Activated naive CD8-positive, alpha-beta T cell (primary cell): Measurements from ENCODE around the gene CEBPZ.
"Not testable (repeated sequence)": the region's sequence is repeated elsewhere in the genome, so short reads cannot be mapped to it uniquely, and the experiment has no call there.

Experiments
- H3K27ac Mint-ChIP-seq: one replicate; pipeline ENCODE4 v1.8.0; 2021; ENCODE audit warnings: mixed read lengths
- H3K27me3 Mint-ChIP-seq: one replicate; pipeline ENCODE4 v1.8.0; 2021; ENCODE audit warnings: mixed read lengths
- H3K36me3 Mint-ChIP-seq: one replicate; pipeline ENCODE4 v1.8.0; 2021; ENCODE audit warnings: mixed read lengths
- H3K4me1 Mint-ChIP-seq: one replicate; pipeline ENCODE4 v1.8.0; 2021; ENCODE audit warnings: low read depth, mixed read lengths
- H3K4me3 Mint-ChIP-seq: one replicate; pipeline ENCODE4 v1.8.0; 2021; ENCODE audit warnings: mild to moderate bottlenecking, mixed read lengths
- H3K9me3 Mint-ChIP-seq: one replicate; pipeline ENCODE4 v1.8.0; 2021; ENCODE audit warnings: low read depth, mixed read lengths

CEBPZ gene

GRCh38 chr2:37232131-37232933 lies 936 bp upstream of the CEBPZ start:
- Mint-ChIP-seq H3K4me1 (peaks cover 35% of the 10 kb centered on the region), H3K27ac (no peak overlapping the region), H3K27me3 (no peaks in the 10 kb centered on the region), H3K9me3 (no peaks in the 10 kb centered on the region), H3K36me3 (peaks cover 6% of the 10 kb centered on the region), H3K4me3 (no peak overlapping the region)

- Mint-ChIP-seq H3K4me1 (peaks cover 49% of the 10 kb centered on the region), H3K27ac (no peak overlapping the region), H3K36me3 (peaks cover 9% of the 10 kb centered on the region), H3K4me3 (no peak overlapping the region), H3K9me3 (no peaks in the 10 kb centered on the region), H3K27me3 (no peaks in the 10 kb centered on the region)
Measured at GRCh38 chr2:37230581-37230980, 815 bp downstream of the CEBPZ start.

GRCh38 chr2:37228788-37229187 lies 2.6 kb downstream of the CEBPZ start:
- H3K9me3 Mint-ChIP-seq = no peaks in the 10 kb centered on the region
- peaks cover 52% of the 10 kb centered on the region for H3K4me1 Mint-ChIP-seq
- H3K4me3 Mint-ChIP-seq = no peak overlapping the region
- no peaks in the 10 kb centered on the region for H3K27me3 Mint-ChIP-seq
- H3K27ac Mint-ChIP-seq = no peak overlapping the region
- peaks cover 18% of the 10 kb centered on the region for H3K36me3 Mint-ChIP-seq

- no peaks in the 10 kb centered on the region for H3K9me3 Mint-ChIP-seq
- H3K4me3 Mint-ChIP-seq = peak overlapping the region; percentile 71
- H3K27me3 Mint-ChIP-seq = no peaks in the 10 kb centered on the region
- no peak overlapping the region for H3K27ac Mint-ChIP-seq
- H3K36me3 Mint-ChIP-seq = peaks cover 29% of the 10 kb centered on the region
- H3K4me1 Mint-ChIP-seq = peaks cover 66% of the 10 kb centered on the region
Measured at GRCh38 chr2:37226863-37227262, 4.5 kb downstream of the CEBPZ start.

GRCh38 chr2:37225129-37225528 lies 6.3 kb downstream of the CEBPZ start:
- H3K27ac Mint-ChIP-seq = peak overlapping the region; percentile 50
- not testable (repeated sequence) for H3K9me3 Mint-ChIP-seq, H3K27me3 Mint-ChIP-seq
- H3K4me3 Mint-ChIP-seq = peak overlapping the region; percentile 58
- peaks cover 31% of the 10 kb centered on the region for H3K36me3 Mint-ChIP-seq
- H3K4me1 Mint-ChIP-seq = peaks cover 70% of the 10 kb centered on the region

GRCh38 chr2:37224063-37224462 lies 7.3 kb downstream of the CEBPZ start:
- H3K27ac Mint-ChIP-seq = peak overlapping the region; percentile 18
- H3K9me3 Mint-ChIP-seq = no peaks in the 10 kb centered on the region
- H3K4me3 Mint-ChIP-seq = peak overlapping the region; percentile 49
- H3K4me1 Mint-ChIP-seq = peaks cover 67% of the 10 kb centered on the region
- peaks cover 30% of the 10 kb centered on the region for H3K36me3 Mint-ChIP-seq
- no peaks in the 10 kb centered on the region for H3K27me3 Mint-ChIP-seq

GRCh38 chr2:37223131-37223530 lies 8.3 kb downstream of the CEBPZ start:
- Mint-ChIP-seq H3K4me1 (peaks cover 59% of the 10 kb centered on the region), H3K9me3 (no peaks in the 10 kb centered on the region), H3K27ac (no peak overlapping the region), H3K36me3 (peaks cover 30% of the 10 kb centered on the region), H3K27me3 (no peaks in the 10 kb centered on the region), H3K4me3 (peak overlapping the region; percentile 14)

- Mint-ChIP-seq H3K27ac (no peak overlapping the region), H3K27me3 (no peaks in the 10 kb centered on the region), H3K9me3 (no peaks in the 10 kb centered on the region), H3K4me3 (no peak overlapping the region), H3K4me1 (peaks cover 32% of the 10 kb centered on the region), H3K36me3 (peaks cover 14% of the 10 kb centered on the region)
Measured at GRCh38 chr2:37219046-37219445, 12.3 kb downstream of the CEBPZ start.

GRCh38 chr2:37215250-37215649 lies 16.1 kb downstream of the CEBPZ start:
- peaks cover 2% of the 10 kb centered on the region for H3K9me3 Mint-ChIP-seq
- H3K4me3 Mint-ChIP-seq = no peak overlapping the region
- H3K4me1 Mint-ChIP-seq = peaks cover 8% of the 10 kb centered on the region
- peaks cover 21% of the 10 kb centered on the region for H3K36me3 Mint-ChIP-seq
- peak overlapping the region; percentile 51 for H3K27ac Mint-ChIP-seq
- H3K27me3 Mint-ChIP-seq = no peaks in the 10 kb centered on the region

GRCh38 chr2:37211939-37212338 lies 19.5 kb downstream of the CEBPZ start:
- H3K9me3 Mint-ChIP-seq = peaks cover 27% of the 10 kb centered on the region
- no peak overlapping the region for H3K4me3 Mint-ChIP-seq
- no peaks in the 10 kb centered on the region for H3K27me3 Mint-ChIP-seq
- H3K27ac Mint-ChIP-seq = no peak overlapping the region
- H3K4me1 Mint-ChIP-seq = peaks cover 22% of the 10 kb centered on the region
- peaks cover 54% of the 10 kb centered on the region for H3K36me3 Mint-ChIP-seq

- Mint-ChIP-seq H3K27ac (no peak overlapping the region), H3K27me3 (no peaks in the 10 kb centered on the region), H3K4me3 (no peak overlapping the region), H3K9me3 (peaks cover 31% of the 10 kb centered on the region), H3K36me3 (peaks cover 60% of the 10 kb centered on the region), H3K4me1 (peaks cover 23% of the 10 kb centered on the region)
Measured at GRCh38 chr2:37211212-37211611, 20.2 kb downstream of the CEBPZ start.

GRCh38 chr2:37206760-37207159 lies 24.6 kb downstream of the CEBPZ start:
- H3K4me1 Mint-ChIP-seq = peaks cover 30% of the 10 kb centered on the region
- H3K27ac Mint-ChIP-seq, H3K4me3 Mint-ChIP-seq: not testable (repeated sequence)

GRCh38 chr2:37205689-37206341 lies 25.6 kb downstream of the CEBPZ start:
- H3K27ac Mint-ChIP-seq = peak overlapping the region; percentile 46
- H3K27me3 Mint-ChIP-seq = no peaks in the 10 kb centered on the region
- no peak overlapping the region for H3K4me3 Mint-ChIP-seq
- H3K4me1 Mint-ChIP-seq = peaks cover 39% of the 10 kb centered on the region
- H3K9me3 Mint-ChIP-seq = peaks cover 36% of the 10 kb centered on the region
- H3K36me3 Mint-ChIP-seq = peaks cover 72% of the 10 kb centered on the region

More at GRCh38 chr2:37206760-37207159, 24.6 kb downstream of the CEBPZ start:
- not testable (repeated sequence) for H3K27me3 Mint-ChIP-seq
- peaks cover 77% of the 10 kb centered on the region for H3K36me3 Mint-ChIP-seq
- H3K9me3 Mint-ChIP-seq = peaks cover 36% of the 10 kb centered on the region

GRCh38 chr2:37205071-37205661 lies 26.2 kb downstream of the CEBPZ start:
- H3K27me3 Mint-ChIP-seq, H3K27ac Mint-ChIP-seq, H3K4me3 Mint-ChIP-seq: not testable (repeated sequence)
- peaks cover 34% of the 10 kb centered on the region for H3K9me3 Mint-ChIP-seq
- H3K4me1 Mint-ChIP-seq = peaks cover 44% of the 10 kb centered on the region
- peaks cover 68% of the 10 kb centered on the region for H3K36me3 Mint-ChIP-seq

- no peak overlapping the region for H3K27ac Mint-ChIP-seq
- peaks cover 26% of the 10 kb centered on the region for H3K9me3 Mint-ChIP-seq
- H3K36me3 Mint-ChIP-seq = peaks cover 53% of the 10 kb centered on the region
- peaks cover 52% of the 10 kb centered on the region for H3K4me1 Mint-ChIP-seq
- H3K4me3 Mint-ChIP-seq = no peak overlapping the region
- no peaks in the 10 kb centered on the region for H3K27me3 Mint-ChIP-seq
Measured at GRCh38 chr2:37203708-37204107, 27.7 kb downstream of the CEBPZ start.
